HG02759 (cell line): ENCODE data around the gene PIRT.

ENCODE experiments used
- ATAC-seq: cut with Tn5 transposase; IDR thresholded peaks from one replicate; pipeline ENCODE4 v1.9.1; 2021; ENCODE audit warnings: mild to moderate bottlenecking, moderate library complexity; ENCODE audit not compliant: unreplicated experiment

Gene PIRT

DNA sequence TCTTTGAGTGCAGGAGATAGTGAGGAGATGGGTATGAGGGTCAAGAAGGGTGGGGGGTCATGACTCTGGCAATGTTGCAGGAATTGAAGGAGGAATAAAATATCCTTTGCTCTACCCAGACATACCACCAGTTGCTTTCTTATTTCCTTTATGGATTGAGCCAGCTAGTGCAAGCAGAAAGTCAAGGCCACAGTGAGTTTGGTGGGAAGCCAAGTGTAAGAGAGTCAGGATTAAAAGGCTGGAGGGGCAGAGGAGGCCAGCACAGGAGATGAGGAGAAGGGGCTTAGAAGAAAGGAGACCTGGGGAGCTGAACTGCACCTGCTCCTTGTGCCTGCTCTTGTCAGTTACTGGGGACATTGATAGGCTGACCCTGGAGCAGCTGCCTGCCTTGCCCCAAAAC, 16.1 kb downstream of the PIRT start:
- no peak for ATAC-seq

DNA sequence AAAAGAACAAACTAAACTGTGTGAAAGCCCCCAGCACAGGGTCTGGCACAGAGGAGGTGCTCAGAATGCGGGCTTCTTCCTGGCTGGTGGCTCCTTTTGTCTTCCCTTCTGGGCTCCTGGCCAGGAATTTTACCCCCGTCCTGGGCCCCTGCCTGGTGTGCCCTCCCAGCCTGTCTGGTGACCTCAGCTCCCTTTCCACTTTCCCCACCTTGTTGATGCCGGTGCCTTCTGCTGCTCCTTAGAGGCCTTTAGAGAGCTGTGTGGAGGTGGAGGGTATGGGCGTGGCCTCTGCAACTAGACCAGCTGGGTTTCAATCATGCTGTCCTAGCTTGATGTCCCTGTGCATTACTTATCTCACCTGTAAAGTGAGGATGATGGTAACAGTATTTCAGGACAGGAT, 16.8 kb downstream of the PIRT start:
- ATAC-seq = no peak

DNA sequence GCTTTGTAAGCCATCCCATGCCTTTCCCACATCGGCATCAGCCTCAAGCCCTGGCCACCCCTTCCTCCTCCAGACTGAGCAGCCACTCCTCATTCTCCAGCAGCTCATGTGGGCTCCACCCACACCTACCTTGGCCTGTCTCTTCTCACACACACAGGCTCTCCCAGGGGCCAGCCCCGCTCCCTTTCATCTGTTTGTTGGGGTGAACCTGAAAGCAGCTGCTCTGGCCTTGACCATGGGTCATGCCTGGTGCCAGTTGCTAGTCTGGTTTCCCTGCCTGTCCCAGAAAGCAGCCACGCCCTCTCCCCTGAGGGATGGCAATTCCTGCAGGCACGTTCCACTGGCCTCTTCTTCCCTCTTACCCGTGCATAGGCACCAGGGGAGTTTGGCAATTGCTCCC, 22.6 kb downstream of the PIRT start:
- no peak for ATAC-seq

DNA sequence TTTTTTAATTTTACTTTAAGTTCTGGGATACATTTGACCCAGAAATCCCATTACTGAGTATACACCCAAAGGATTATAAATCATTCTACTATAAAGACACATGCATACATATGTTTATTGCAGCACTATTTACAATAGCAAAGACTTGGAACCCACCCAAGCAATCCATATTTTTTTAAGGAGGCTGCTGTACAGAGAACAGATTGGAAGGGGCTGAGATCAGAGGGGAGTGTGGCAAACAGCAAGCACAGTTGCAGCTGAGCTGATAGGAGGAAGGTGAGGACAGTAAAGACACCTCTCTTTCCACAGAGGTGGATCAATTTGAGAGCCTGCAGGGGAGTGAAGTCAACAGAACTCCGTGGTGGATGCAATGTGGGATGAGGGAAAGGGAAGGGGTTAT, 23.8 kb downstream of the PIRT start:
- ATAC-seq = no peak

DNA sequence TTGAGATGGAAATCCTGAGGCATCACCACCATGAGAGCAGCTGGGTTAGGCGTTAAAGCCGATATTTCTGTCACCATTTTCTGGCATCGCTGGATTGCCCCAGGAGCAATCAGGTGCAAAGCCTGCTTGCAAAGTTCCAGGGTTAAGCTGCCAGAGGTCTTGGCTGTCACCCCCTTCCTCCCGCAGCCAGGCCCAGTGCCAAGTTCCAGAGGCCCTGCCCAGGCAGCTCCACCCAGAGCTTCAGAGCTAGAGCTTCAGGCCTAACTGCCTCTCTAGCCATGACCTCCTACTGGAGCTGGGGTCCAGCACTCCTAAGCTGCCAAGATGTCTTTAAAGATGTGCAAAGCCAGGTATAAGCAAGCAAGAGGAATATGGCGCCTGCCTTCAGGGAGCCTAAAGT, 25.2 kb downstream of the PIRT start:
- no peak for ATAC-seq

DNA sequence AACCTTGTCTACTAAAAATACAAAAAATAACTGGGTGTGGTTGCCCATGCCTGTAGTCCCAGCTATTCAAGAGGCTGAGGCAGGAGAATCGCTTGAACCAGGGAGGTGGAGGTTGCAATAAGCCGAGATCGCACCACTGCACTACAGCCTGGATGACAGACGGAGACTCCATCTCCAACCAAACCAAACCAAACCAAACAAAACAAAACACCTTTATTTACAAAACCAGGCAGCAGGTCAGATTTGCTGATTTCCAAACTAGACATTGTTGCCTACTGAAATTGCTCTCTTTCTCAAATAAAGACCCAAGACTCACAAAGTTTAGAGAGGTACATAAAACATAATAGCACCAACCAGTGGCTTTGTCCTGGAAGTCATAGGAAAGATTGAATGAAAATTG, 28.3 kb downstream of the PIRT start:
- no peak for ATAC-seq

DNA sequence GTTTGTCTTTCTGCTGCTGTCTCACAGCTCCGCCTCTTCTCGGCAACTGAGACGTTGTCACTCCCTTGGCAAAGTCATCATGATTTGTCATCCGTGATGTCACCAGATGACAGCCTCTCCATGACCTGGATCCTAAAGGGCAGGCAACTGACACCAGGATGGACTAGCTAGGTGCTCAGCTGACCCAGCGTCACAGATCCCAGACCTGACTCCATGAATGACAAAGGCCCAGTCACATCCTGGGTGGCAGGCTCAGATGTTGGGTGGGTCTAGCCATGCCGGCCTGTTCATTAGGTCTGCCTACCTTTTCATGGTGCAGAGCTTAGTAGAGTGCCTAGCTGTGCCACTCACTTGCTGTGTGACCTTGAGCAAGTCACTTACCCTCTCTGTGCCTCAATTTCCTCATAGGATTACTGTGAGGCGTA, 30.2 kb downstream of the PIRT start:
- ATAC-seq = no peak

DNA sequence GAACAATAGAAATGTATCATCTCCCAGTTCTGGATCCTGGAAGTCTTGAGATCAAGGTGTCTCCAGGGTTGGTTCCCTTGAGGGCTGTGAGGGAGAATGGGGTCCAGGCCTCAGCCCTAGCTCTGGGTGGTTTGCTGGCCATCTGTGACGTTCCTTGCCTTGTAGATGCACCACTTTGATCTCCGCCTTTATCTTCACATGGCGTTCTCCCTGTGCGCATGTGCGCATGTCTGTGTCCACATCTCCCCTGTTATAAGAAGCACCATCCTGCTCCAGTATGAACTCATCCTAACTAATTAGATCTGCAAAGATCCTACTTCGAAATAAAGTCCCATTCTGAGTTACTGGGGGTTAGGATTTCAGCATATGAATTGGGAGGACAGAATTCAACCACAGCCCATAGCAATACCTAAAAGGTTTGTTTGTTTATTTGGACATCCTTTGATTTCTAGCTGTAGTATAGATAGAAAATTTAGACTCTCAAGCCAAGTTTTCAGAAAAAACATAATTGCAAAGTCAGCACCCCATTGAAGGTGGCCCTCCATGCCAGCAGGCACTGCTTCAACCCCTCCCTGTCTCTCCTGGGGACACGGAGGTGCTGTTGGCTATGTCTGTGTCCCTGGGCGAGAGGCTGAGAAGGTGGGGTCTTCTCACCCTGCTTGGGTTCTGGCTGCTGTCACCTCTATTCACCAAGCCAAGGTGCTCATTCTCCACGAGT, 31.2 kb downstream of the PIRT start:
- ATAC-seq = no peak

DNA sequence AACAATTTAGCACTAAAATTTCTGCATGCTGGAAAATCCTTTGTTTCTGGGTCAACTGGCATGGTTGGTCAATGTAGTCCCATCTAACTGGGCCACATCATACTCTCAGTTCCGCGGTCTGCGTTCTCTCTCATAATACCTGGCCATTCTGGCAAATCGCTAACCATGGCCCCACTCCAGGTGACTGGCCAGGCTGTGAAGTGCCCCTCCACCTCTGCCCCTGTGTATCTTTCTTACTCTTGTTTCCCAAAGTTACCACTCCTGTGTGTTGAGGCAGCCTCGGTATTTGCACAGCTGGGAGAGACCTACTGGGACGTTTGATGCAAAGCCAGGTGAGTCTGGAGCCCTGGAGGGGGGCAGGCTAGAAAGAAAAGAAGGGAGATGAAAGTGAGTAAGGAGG, 32.0 kb downstream of the PIRT start:
- ATAC-seq = no peak

DNA sequence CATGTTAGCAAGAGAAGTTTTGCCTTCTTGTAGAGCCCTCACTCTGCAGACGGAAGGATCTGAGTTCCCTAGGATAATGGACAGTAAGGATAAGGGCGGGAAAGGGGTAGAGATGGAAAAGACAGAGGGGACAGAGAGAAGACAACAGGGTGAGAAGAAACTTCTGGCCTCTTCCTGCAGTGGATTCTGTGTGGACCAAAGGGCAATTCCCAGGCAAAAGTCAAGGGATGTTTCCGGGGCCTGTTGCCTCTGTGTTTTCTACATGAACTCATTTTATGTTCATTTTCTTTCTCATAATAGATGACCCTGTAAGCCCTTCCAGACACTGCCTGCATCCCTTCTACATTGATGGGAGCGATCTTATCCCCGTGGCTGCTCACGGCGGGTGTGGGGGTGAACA, 33.3 kb downstream of the PIRT start:
- ATAC-seq = no peak

DNA sequence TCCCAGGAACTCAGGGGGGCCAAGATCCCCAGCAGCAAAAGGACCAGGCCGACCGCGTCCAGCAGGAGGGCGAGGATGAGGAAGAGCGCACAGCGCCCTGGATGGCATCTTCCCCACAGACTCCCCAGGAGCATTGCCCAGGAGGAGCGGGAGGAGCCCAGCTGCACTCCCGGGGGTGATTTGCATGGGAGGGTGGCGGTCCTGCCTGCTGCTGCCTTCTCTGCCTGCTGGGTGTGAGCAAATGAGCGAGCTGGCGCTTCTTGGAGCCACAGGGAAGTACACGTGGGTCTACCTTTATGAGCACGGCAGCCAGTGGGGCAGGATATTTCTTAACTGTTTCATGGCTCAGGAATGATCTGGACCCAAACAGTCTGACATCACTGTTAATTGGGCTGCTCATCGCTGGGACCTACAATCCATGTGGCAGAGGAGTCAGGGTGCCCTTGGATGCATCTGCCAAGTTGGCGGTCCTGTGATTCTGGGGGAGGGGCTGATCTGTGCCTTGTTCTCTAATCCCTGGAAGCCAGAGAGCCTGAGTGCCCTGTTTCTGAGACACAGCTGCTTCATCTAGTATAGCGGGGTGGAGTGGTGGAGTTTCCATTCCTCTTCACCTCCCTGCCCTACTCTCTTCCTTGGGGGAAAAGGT, 33.9 kb downstream of the PIRT start, which contains the start of gene TMEM238L:
TMEM238L (minus strand) TSS at position 270 of the 646 bp plus-strand sequence; CDS start at position 134, 136 bp downstream.
- no peak for ATAC-seq

DNA sequence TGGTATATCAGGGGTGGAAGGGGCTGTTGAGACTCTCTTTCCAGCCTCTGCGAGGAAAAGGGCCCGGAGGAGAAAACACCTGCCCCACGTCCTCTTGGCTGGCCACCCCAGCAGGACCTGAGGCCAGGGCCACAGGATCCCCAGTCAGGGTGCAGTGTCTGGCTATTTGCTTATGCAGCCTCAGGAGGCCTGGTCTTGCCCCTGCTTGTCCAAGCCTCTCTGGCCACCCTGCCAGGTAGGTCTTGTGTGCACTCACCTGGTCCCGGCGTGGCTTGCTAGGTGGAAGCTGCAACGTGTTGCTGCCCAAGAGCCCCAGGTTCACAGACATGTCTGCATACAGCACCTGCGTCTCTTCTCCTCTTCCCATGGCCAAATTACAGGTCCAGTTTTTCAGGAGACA, 34.5 kb downstream of the PIRT start:
- no peak for ATAC-seq

DNA sequence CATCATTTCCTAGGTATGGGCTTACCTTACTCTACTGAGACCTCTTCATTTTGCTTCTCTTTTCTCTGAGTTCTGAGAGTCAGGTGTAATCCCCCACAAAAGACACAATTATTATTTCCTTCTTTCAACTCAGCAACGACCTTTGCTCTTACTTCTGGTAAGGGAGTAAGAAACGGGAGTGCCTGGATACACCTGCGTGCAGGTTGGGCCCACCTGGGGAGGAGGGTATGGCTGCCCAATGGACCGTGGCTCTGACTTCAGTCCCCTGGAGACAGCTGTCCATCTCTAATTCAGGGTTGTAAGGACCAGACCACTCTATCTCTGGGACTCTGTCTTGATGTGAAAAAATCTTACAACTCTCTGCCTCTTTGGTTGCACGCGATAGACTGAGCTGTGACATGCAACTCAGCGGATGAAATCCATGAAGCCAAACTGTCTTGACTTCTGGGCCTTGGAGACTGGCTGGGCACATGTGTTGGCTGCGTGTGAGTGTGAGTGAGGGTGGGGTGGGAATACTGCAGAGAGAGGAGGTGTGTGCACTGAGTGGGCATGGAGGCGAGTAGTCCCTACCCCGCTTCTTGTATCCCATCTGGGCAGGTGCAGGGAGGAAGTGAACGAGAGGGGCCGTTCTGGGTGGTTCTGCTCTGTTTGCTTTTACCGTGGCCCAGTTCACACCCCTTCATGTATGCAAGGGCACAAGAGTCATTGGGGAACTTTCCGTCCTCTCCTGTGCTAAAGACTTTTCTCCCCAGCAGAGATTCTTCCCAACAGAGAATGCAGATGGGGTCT, 35.2 kb downstream of the PIRT start:
- no peak for ATAC-seq

DNA sequence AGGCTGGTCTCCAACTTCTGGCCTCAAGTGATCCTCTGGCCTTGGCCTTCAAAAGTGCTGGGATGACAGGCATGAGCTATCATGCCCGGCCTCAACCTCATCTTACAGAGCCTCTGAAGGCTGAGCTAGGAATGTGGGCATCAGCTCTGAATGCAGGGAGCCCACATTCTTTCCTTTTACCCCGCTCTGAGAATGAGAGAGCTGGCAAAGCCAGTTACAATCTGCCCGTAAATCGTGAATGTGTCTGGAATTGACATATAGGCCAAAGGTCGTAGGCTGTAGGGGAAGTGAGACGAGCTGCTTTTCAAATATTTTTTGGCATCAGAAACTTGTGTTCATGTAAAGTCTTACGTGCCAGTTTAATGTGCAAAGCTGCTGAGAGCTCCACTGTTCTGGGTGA, 38.5 kb downstream of the PIRT start:
- ATAC-seq = no peak

DNA sequence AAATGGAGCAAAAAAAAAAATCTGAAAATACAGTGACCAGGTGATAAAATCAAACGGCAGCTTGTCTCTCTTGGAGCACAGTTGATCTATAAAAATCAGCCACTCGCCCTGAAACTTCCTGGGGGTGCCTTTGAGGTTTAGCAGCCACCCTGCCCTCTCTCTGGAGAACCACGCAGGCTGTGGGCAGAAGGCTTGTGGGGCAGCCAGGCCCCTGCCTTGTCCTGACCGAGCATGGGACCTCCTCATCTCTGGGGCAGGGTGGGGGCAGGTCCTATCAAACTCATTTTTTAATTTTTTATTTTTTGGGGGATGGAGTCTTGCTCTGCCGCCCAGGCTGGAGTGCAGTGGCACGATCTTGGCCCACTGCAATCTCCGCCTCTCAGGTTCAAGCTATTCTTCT, 39.0 kb downstream of the PIRT start:
- ATAC-seq = no peak

DNA sequence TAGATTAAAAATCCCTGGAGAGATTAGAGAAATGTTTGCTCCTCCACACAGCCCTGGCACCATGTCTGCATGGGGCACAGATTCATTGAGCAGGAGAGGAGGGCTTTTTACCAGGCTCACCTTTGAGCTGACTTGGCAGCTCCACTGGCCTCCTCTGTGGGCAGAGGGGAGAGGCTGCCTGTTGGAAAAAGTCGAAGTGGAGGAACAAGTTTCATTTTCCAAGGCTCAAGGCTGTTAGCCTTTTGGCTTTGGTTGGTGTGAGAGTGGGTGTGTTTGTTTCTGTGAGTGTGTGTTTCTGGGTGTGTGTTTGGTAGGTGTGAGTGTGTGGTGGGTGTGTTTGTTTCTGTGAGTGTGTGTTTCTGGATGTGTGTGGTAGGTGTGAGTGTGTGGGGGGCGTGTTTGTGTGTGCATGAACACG, 39.5 kb downstream of the PIRT start:
- no peak for ATAC-seq

DNA sequence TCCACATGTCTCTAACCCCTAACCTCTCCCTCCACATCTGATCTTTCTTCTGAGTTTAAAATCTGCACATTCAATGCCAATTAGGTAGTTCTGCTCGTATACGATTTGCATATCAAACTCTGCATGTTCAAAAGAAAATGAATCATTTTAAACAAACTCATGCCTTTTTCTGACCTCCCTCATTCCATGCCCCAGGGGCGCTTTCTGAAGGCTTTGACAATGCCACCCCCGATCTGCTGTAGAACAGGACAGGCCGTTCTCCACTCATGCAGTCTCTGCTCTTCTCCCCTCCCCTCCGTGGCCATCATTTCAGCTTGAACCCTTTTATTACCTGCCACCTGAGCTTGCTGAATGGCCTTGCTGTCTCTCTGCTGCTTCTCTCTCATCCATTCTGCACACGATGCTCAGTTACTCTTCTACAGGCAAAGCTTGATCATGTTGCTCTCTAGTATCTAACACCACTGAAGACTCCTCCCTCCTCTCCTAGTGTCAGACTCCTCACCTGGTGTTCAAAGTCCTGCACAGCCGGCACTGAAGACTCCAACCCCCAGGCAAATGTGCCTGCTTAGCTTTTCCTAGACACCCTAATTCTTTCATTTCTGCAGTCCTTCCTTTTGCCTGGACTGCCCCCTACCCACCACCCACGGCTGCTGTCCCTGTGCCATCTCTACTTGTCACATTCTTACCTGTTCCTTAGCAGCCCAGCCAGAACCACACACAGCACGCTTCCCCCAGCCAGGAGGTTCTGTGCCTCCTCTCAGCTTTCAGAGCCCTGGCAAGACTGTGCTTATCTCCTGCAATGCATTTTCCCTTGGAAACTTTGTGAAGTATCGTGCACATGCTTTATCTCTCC, 40.2 kb downstream of the PIRT start:
- no peak for ATAC-seq

DNA sequence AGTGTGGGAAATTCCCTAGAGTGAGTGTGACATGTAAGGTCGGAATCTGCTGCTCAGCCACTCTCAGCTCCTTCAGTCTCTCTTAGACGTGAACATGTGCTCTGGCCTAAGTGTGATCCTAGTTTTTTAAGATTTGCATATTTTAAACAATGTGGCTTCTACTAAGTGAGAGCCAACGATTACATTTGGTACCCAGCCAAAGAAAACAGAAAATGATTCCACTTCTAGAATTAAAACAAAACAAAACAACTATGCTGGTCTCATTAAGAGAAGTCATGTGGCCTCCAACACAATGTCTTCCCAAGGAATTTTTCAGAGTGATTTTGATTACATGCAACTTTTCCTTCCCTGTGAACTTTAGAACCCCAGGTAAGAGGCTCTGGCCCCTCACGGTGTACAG, 44.1 kb downstream of the PIRT start:
- ATAC-seq = no peak

DNA sequence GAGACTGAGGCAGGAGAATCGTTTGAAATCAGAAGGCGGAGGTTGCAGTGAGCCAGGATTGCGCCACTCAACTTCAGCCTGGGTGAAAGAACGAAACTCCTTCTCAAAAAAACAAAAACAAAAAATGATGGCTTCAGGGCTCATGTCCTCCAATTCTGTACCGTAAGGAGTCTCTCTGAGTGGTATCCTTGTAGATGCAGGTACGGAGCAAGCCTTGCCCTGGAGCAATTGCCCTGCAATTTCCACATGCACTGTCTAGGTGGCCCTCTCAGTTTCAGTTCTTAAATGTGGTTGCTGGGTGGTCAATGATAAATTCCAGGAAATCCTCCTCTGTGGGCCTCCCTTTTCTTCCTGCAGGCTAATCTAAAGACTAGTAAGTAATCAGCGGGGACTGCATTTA, 44.6 kb downstream of the PIRT start:
- no peak for ATAC-seq

DNA sequence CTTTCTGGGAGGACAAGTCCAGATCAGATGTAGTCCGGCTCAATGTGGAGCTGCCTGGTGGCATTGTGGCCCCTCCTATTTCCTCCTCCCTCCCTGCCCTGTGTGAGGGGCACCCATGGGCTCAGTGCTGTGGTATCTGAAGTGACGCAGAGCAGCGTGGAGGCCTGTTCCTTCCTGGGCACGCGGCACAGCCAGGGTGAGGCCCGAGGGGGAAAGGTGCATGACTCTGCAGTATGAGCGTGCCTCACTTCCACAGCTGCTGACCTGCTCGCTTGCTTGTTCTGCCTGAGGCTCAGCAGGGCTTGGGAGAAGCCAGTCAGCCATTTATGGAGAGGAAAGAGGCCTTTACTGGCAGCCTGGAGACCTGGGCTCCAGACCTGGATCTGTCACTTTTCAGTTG, 45.7 kb downstream of the PIRT start:
- no peak for ATAC-seq
